ENCODE results near the gene RBSN.
"Not testable (repeated sequence)": the region's sequence is repeated elsewhere in the genome, so short reads cannot be mapped to it uniquely, and the experiment has no call there.

Gene RBSN

GRCh38 chr3:15098503-15099363 is at the start of gene RBSN:
RBSN (minus strand) TSS chr3:15099148; CDS start chr3:15096120, 3,028 bp downstream.
- Histone ChIP-seq H3K4me3 (ENCODE audit: insufficient read depth, low read length, poor library complexity, severe bottlenecking) (peak within 1 kb of the TSS; percentile 66), H2AFZ (ENCODE audit: low read depth, low read length, severe bottlenecking) (peak within 1 kb of the TSS; percentile 60), H3K9me2 (replicated peaks; ENCODE audit: insufficient read depth, low read length) (no peaks in the 10 kb centered on the region), H3K9ac (ENCODE audit: low read length) (peak within 1 kb of the TSS; percentile 67), H3F3A (ENCODE audit: insufficient read depth) (no peaks in the 10 kb centered on the region), H3K36me3 (ENCODE audit: low read length) (no peaks in the 10 kb centered on the region), H3K79me2 (ENCODE audit: insufficient read depth, low read length) (peaks cover 20% of the 10 kb centered on the region), H4K20me1 (ENCODE audit: low read depth, low read length) (no peaks in the 10 kb centered on the region), H3K27ac (ENCODE audit: low read depth, low read length) (peak within 1 kb of the TSS; percentile 54), H3K9me3 (ENCODE audit: insufficient read depth, low read length) (no peaks in the 10 kb centered on the region), H3K27me3 (ENCODE audit: low read length) (no peaks in the 10 kb centered on the region), H3K4me2 (ENCODE audit: low read depth, low read length, poor library complexity, severe bottlenecking) (peak within 1 kb of the TSS; percentile 88)
- TF ChIP-seq CTCF (IDR thresholded peaks at IDR 0.05; ENCODE audit: insufficient read depth, low read length, poor library complexity, severe bottlenecking) = no peak
- TF ChIP-seq EZH2phosphoT487 (conservative IDR thresholded peaks at IDR 0.05; ENCODE audit: low read length) = no peak

GRCh38 chr3:15148614-15149013 is 49.7 kb upstream of the RBSN start:
- Histone ChIP-seq H3K9me3 (ENCODE audit: insufficient read depth, low read length) (no peaks in the 10 kb centered on the region), H3K27ac (ENCODE audit: low read depth, low read length) (no peak overlapping the region), H3K36me3 (ENCODE audit: low read length) (no peaks in the 10 kb centered on the region), H3K79me2 (ENCODE audit: insufficient read depth, low read length) (no peaks in the 10 kb centered on the region), H2AFZ (ENCODE audit: low read depth, low read length, severe bottlenecking) (no peak overlapping the region), H3K4me3 (ENCODE audit: insufficient read depth, low read length, poor library complexity, severe bottlenecking) (no peak overlapping the region), H3K9me2 (replicated peaks; ENCODE audit: insufficient read depth, low read length) (no peaks in the 10 kb centered on the region), H4K20me1 (ENCODE audit: low read depth, low read length) (no peaks in the 10 kb centered on the region), H3F3A (ENCODE audit: insufficient read depth) (no peaks in the 10 kb centered on the region), H3K27me3 (ENCODE audit: low read length) (no peaks in the 10 kb centered on the region), H3K4me2 (ENCODE audit: low read depth, low read length, poor library complexity, severe bottlenecking) (no peak overlapping the region), H3K9ac (ENCODE audit: low read length) (no peak overlapping the region)
- TF ChIP-seq CTCF (IDR thresholded peaks at IDR 0.05; ENCODE audit: insufficient read depth, low read length, poor library complexity, severe bottlenecking) (no peak), EZH2phosphoT487 (conservative IDR thresholded peaks at IDR 0.05; ENCODE audit: low read length) (no peak)

- H4K20me1 ChIP-seq (ENCODE audit: low read depth, low read length); H2AFZ ChIP-seq (ENCODE audit: low read depth, low read length, severe bottlenecking); H3F3A ChIP-seq (ENCODE audit: insufficient read depth); H3K9me2 ChIP-seq (replicated peaks; ENCODE audit: insufficient read depth, low read length); H3K4me2 ChIP-seq (ENCODE audit: low read depth, low read length, poor library complexity, severe bottlenecking); H3K27me3 ChIP-seq (ENCODE audit: low read length); H3K36me3 ChIP-seq (ENCODE audit: low read length); H3K79me2 ChIP-seq (ENCODE audit: insufficient read depth, low read length); H3K27ac ChIP-seq (ENCODE audit: low read depth, low read length); H3K9ac ChIP-seq (ENCODE audit: low read length); H3K4me3 ChIP-seq (ENCODE audit: insufficient read depth, low read length, poor library complexity, severe bottlenecking); H3K9me3 ChIP-seq (ENCODE audit: insufficient read depth, low read length): not testable (repeated sequence)
These were observed 37.9 kb upstream of the RBSN start for GRCh38 chr3:15136885-15137284.

GRCh38 chr3:15134968-15135367 is 36.0 kb upstream of the RBSN start:
- not testable (repeated sequence) for H4K20me1 ChIP-seq (ENCODE audit: low read depth, low read length); H3K9me2 ChIP-seq (replicated peaks; ENCODE audit: insufficient read depth, low read length); H3K9me3 ChIP-seq (ENCODE audit: insufficient read depth, low read length); H3K36me3 ChIP-seq (ENCODE audit: low read length); H3K4me3 ChIP-seq (ENCODE audit: insufficient read depth, low read length, poor library complexity, severe bottlenecking); H3K4me2 ChIP-seq (ENCODE audit: low read depth, low read length, poor library complexity, severe bottlenecking); H3K27me3 ChIP-seq (ENCODE audit: low read length); H3K27ac ChIP-seq (ENCODE audit: low read depth, low read length); H3K9ac ChIP-seq (ENCODE audit: low read length); H3F3A ChIP-seq (ENCODE audit: insufficient read depth); H3K79me2 ChIP-seq (ENCODE audit: insufficient read depth, low read length); H2AFZ ChIP-seq (ENCODE audit: low read depth, low read length, severe bottlenecking)

GRCh38 chr3:15128403-15128802 is 29.5 kb upstream of the RBSN start:
- H3K79me2 ChIP-seq (ENCODE audit: insufficient read depth, low read length); H3K27ac ChIP-seq (ENCODE audit: low read depth, low read length); H3K4me3 ChIP-seq (ENCODE audit: insufficient read depth, low read length, poor library complexity, severe bottlenecking); H3K27me3 ChIP-seq (ENCODE audit: low read length); H4K20me1 ChIP-seq (ENCODE audit: low read depth, low read length); H2AFZ ChIP-seq (ENCODE audit: low read depth, low read length, severe bottlenecking); H3K4me2 ChIP-seq (ENCODE audit: low read depth, low read length, poor library complexity, severe bottlenecking); H3K9me3 ChIP-seq (ENCODE audit: insufficient read depth, low read length); H3F3A ChIP-seq (ENCODE audit: insufficient read depth); H3K36me3 ChIP-seq (ENCODE audit: low read length); H3K9me2 ChIP-seq (replicated peaks; ENCODE audit: insufficient read depth, low read length); H3K9ac ChIP-seq (ENCODE audit: low read length): not testable (repeated sequence)

- not testable (repeated sequence) for H3K9ac ChIP-seq (ENCODE audit: low read length); H3K27me3 ChIP-seq (ENCODE audit: low read length); H2AFZ ChIP-seq (ENCODE audit: low read depth, low read length, severe bottlenecking); H3K79me2 ChIP-seq (ENCODE audit: insufficient read depth, low read length); H3K4me3 ChIP-seq (ENCODE audit: insufficient read depth, low read length, poor library complexity, severe bottlenecking); H3K27ac ChIP-seq (ENCODE audit: low read depth, low read length); H3K9me2 ChIP-seq (replicated peaks; ENCODE audit: insufficient read depth, low read length); H3F3A ChIP-seq (ENCODE audit: insufficient read depth); H3K9me3 ChIP-seq (ENCODE audit: insufficient read depth, low read length); H3K4me2 ChIP-seq (ENCODE audit: low read depth, low read length, poor library complexity, severe bottlenecking); H3K36me3 ChIP-seq (ENCODE audit: low read length); H4K20me1 ChIP-seq (ENCODE audit: low read depth, low read length)
These were observed 28.0 kb upstream of the RBSN start for GRCh38 chr3:15126975-15127374.

Data from SU-DHL-6 (cell line).